SHP77 treated with DMSO at 0.1 percent for 48 hours (cell line): ENCODE measurements around the gene TM4SF5.

ENCODE experiments used
- DNase-seq: peaks from one replicate; lab custom pipeline; 2025; lab: John Stamatoyannopoulos, UW

Gene TM4SF5

DNA sequence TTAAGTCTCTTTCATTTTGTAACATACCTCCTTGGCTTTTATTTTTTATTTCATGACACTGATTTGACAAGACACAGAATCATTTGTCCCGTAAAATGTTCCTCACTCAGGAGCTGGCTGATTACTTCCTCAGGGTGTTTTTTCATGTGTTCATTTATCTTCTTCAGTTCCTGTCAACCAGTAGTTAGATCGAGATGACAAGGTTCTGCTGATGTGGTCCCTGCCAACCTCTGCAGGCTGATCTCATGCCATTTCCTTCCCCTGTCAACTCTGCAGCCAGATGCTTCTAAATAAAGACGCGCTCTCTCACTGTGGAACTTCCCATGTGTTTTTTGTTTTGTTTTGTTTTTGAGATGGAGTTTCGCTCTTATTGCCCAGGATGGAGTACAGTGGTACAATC, 23.8 kb upstream of the TM4SF5 start:
- no peak for DNase-seq

DNA sequence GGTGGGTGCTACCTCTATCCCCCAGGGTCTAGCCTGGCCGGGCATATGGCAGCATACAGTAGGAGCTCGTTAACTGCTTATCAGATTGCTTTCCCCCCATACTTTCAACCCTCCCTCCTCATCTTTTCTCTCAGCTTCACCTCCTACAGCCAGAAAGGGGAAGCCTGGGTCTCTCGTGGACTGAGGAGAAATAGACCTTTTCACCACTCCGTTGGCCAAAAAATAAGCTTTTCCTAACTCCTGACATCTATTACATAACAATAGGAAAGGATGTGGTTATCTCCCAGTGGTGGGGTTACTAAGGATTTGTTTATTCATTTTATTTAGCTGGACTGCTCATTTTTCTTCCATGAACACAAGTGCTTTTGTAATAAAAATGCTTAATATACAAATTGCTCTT, 23.0 kb upstream of the TM4SF5 start:
- no peak for DNase-seq

DNA sequence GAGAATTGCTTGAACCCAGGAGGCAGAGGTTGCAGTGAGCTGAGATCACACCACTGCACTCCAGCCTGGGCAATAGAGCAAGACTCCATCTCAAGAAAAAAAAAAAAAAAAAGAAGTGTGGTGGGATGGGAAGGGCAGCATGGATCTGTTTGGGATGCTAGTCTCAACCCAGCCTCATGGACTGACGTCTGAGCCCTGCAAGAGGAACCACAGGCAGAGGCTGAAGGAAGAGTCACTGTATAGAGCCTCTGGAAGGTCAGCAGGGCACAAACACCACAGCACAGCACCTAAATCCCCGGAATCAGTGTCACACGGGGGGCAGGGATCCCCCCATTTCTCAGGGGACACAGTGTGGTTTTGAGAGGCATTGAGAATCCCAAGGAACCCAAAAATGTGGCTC, 21.1 kb upstream of the TM4SF5 start:
- DNase-seq: no peak

DNA sequence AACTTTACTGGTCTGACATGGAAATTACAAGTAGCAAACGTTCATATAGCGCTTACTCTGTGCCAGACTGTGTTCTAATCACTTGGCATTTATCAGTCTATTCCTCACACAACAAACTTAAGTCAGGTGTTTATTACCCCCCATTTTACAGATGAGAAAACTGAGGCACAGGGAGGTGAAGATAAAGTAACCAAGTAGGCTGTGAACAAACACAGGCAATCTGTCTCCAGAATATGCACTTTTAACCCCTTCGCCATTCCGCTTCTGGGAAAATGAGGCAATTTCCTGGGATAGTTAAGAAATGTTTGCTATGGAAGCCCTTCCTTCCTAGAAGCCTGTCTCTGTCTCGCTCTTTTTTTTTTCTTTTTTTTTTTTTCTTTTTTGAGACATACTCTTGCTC, 19.8 kb upstream of the TM4SF5 start:
- no peak for DNase-seq

DNA sequence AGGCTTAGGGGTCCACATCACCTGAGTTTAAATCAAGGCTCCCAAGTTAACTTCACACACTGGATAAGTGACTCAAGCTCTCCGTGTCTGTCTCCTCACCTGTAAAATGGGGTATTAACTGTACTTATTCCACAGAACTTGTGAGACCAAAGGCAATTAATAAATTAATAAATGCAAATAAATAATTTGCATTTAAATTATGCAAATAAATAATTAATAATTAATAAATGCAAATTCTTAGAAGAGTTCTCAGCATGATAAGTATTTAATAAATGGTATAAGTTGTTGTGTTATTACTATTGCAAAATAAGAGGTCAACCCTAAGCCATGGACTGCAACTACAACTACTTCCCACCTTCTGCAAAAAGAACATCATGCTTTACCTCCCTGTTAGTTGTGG, 18.3 kb upstream of the TM4SF5 start:
- DNase-seq: no peak

DNA sequence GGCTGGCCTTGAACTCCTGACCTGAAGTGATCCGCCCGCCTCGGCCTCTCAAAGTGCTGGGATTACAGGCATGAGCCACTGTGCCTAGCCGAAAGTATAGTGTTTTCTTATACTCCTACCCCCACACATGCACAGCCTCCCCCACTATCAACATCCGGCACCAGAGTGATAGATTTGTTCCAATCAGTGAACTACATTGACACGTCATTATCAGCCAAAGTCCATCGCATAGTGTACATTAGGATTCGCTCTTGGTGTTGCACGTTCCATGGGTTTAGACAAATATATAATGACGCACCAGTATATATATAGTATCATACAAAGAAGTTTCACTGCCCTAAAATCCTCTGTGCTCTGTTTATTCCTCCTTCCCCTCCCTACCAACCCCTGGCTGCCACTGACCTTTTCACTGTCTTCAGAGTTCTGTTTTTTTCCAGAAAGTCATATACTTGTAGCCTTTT, 11.9 kb upstream of the TM4SF5 start:
- no peak for DNase-seq

DNA sequence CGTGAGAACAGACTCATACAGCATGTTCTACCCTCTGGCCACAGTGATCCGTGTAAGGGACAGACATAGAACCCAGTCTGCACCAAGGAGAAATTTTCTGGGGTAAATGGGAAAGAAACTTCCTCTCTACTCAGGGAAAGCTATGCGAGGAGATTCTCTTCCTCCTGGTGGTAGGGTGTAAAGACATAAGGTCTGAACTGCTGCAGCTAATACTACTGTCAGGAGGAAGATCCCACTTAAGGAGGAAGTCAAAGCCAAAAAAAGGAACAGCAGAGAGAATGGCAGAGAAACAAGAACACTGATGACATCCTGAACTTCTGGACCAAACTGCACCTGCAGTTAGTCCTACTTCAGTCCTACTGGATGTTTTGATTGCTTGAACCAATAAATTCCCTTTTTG, 7.1 kb upstream of the TM4SF5 start:
- no peak for DNase-seq

DNA sequence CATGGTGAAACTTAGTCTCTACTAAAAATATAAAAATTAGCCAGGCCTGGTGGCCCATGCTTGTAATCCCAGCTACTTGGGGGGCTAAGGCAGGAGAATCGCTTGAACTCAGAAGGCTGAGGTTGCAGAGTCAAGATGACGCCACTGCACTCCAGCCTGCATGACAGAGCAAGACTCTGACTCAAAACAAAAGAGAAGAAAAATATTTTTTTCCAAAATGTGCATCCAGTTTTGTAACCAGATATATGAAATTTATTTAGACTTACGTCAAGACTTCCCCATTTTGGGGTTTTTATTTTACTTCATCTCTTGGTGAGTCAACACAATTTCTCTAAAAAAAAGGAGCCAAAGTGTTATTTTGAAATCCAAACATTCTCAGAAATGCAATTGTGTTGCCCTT, 5.5 kb upstream of the TM4SF5 start:
- no peak for DNase-seq

DNA sequence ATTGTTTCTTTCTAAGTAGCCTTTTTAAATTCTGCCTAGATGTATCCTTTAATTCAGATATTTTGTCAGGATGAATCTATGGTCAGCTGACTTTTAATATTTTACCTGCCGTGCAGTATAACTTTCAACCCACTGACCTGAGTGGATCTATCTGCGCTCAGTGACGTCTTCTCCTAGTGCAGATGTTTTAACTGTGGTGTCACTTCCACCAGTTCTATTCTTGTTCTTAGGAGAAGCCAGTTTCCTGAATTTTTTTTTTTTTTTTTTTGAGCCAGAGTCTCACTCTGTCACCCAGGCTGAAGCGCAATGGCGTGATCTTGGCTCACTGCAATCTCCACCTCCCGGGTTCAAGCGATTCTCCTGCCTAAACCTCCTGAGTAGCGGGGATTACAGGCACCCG, 5.0 kb upstream of the TM4SF5 start:
- DNase-seq: no peak

DNA sequence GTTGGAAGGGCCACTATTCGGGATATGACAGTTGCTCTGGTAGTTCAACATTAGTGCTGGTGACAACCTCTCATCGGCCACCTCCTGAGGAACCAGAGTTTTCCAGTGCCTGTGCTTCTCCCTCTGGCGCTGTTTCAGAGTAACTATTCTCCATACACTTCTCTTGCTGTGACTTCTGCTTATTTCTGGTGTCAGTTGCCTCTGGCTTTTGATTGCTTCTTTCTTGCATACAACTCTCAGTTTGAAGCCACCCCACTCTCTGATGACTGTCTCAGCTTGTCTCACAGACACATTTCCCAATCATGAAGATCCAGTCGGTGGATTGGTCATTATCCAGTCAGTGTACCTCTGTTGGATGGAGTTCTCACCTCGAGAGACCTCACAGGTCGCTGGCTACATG, 3.4 kb upstream of the TM4SF5 start:
- no peak for DNase-seq

DNA sequence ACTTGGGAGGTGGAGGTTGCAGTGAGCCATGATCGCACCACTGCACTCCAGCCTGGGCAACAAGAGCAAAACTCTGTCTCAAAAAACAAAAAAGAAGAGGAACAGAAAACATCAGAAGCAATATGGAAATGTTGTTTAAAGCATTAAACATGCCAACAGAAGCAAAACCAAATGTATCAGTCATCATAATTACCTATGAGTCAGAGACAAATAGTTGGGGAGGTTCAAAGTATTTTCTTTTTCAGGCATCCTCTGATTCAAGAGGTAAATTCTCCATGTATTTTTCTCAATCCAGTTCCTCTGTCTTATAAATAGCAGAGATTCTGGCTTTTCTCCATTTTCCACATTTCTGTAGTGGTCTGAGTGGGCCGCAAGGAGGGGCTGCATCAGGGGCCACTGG, 2.1 kb upstream of the TM4SF5 start:
- DNase-seq: no peak

DNA sequence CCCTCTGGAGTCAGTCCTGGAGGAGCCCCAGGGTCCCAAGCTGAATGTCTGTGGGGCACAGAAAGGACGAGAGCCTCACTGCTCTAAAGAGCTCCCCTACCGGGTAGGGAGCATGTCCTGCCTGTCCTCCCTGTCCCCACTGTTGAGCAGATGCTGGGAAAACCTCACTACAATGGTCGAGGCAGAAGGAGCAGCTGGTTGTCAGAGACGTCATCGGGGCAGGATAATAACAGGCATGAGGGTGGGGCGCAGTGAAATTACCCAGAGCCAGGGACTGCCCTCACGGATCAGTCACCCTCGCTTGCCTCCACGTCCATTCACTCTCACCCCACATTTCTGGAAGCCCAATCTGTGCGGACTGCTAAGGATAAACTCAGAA, 538 bp downstream of the TM4SF5 start:
- DNase-seq: peak; percentile 43

DNA sequence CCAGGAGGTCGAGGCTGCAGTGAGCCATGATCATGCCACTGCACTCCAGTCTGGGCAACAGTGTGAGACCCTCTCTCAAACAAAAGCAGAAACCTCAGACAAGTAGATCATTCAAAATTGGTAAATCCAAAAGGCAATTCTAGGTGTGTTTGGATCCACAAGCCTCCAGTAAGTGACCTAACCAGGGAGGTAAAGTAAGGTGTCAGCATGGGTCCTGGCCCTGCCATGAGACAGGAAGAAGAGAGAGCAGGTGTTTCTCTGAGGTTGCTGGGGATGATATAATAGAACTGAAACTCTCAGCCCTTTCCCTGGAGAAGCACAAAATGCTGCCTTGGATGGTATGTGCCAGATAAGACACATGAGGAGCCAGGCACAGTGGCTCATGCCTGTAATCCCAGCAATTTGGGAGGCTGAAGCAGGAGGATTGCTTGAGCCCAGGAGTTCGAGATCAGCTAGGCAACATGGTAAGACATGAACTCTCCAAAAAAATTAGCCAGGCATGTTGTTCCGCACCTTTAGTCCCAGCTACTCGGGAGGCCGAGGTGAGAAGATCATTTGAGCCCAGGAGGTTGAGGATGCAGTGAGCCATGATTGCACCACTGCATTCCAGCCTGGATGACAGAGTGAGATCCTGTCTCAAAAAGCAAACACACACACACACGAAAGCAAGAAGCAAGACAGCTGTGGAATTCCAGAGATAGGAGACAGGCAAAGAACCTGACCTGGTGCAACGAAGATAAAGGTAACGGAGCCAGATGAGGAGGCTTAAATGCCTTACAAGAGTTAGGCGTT, 6.5 kb downstream of the TM4SF5 start:
- no peak for DNase-seq

DNA sequence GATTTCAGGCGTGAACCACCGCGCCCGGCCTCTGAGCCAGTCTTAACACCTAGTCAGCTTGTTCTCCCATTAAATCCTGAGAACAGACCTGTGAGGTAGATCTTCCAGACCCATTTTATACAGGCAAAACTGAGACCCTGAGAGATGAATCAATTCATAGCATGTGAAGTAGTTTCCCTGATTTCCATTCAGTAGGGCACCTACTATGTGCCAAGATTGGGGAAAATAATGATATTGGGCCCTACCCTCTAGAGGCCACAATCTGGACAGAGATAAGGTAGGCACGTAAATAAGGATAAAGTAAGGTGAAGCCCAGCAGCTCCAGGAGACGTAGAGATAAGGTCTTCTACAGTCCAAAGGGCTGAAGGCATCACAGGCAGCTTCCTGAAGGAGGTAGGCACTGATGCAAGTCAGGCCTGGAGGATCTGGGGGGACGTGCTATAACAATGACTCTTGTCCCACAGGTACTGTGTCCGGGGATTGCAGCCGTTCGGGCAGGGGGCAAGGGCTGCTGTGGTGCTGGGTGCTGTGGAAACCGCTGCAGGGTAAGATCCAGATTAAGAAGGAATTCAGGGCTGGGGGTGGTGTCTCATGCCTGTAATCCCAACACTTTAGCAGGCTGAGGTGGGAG, 8.8 kb downstream of the TM4SF5 start:
- no peak for DNase-seq

DNA sequence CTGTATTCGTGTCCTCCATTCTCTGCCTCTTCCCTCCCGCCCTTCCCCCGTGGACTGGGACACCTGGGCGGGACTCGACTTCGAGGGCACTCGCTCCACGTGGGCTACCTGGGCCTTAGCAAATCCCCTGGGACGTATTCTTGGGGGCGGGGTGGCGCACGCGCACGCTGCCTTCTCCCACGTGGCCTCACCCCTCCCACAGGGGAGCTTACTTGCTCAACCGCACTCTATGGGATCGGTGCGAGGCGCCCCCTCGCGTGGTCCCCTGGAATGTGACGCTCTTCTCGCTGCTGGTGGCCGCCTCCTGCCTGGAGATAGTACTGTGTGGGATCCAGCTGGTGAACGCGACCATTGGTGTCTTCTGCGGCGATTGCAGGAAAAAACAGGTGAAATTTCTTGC, 11.0 kb downstream of the TM4SF5 start:
- no peak for DNase-seq

DNA sequence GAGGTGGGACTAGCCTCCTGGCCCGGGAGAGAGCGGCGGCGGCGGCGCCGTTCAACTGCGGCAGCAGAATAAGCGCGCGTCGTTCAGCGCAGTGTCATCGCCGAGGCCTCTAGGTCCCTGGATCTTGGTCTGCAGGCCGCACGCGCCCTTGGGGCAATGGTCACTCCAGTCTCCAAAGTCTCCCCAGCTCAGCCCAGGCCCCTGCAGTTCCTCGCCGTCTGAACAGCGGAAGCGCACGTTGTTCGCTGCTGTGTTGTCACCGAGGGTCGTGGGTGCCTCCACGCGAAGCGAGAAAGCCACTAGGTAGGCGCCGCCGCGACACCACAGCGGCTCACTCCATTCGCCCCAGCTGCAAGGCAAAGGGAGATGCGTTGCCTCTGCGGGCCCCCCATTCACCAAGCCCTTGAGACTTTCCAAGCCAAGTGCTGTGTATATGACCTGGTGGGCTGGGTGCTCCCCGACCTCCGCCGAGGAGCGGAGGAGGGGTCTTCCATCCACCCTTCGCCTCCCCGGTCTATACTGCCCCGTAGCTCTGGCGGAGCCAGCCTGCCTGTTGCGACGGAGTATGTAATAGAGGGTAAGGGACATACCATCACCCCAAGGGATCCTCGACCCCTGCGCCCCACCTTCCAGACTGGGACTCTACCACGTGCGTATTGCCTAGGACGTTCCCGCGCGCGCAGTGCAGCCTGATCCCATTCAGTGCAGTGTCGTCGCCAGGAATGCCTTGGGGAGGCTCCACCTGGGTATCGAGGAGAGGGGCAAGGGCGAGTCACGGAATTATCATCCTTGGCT, 13.8 kb downstream of the TM4SF5 start:
- no peak for DNase-seq

DNA sequence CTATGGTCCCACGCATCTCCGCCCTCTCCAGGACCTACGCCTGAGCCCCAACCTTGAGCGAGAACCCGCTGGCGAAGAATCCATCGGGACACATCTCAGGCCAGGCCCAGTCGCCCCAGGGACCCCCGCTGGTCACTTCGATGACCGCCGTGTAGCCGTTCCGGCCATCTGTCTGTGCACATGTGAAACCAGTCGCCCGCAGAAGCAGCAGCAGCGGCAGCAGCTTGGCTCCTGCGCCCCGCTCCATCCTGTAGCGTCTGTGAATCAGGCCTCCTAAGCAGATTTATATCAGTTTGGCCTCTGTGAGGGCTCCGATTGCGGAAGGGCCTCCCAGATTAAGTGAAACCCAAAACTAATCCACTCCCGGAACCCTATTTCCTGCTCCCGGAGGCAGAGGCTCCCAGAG, 14.4 kb downstream of the TM4SF5 start, which contains the start of gene VMO1:
VMO1 (minus strand) TSS at position 259 of the 406 bp plus-strand sequence; CDS start at position 247, 12 bp downstream.
- no peak for DNase-seq

DNA sequence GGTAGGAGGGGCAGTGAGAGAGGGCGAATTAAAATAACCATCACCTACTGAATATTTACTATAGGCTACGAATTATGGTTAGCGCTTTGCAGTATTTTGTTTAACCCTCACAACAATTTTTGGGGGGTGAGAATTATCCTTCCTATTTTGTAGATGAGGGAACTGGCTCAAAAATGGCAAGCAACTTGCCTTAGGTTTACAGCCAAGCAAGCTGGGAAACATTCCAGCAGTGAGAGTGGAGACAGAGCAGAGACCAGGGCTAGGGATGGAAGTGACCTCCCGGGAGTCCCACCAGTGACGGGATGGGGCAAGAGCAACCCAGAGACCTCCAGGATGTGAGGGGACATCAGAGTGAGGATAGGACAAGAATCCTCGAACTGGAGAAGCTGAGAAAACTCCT, 14.8 kb downstream of the TM4SF5 start:
- DNase-seq: no peak

DNA sequence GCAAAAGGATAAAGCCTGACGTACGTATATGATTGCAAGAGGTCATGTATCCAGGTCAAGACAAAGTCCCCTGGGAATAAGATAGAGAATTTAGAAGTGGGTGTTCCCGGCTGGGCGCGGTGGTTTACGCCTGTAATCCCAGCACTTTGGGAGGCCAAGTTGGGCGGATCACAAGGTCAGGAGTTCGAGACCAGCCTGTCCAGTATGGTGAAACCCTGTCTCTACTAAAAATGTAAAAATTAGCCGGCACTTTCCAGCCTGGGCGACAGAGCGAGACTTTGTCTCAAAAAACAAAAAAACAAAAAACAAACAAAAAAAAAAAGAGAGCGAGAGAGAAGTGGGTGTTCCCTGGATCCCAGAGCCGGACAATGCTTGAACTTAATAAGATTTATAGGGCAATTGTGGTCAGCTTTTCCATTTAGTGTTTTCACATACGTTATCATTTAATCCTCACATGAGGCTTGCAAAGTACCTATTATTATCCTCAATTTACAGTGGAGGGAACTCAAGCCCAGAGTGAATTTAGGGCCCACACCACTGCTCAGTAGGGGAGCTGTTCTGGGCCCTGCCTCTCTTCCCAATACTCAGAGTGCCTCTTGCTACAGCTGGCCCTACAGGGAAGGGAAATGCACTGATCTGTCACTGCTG, 16.6 kb downstream of the TM4SF5 start:
- DNase-seq: no peak

DNA sequence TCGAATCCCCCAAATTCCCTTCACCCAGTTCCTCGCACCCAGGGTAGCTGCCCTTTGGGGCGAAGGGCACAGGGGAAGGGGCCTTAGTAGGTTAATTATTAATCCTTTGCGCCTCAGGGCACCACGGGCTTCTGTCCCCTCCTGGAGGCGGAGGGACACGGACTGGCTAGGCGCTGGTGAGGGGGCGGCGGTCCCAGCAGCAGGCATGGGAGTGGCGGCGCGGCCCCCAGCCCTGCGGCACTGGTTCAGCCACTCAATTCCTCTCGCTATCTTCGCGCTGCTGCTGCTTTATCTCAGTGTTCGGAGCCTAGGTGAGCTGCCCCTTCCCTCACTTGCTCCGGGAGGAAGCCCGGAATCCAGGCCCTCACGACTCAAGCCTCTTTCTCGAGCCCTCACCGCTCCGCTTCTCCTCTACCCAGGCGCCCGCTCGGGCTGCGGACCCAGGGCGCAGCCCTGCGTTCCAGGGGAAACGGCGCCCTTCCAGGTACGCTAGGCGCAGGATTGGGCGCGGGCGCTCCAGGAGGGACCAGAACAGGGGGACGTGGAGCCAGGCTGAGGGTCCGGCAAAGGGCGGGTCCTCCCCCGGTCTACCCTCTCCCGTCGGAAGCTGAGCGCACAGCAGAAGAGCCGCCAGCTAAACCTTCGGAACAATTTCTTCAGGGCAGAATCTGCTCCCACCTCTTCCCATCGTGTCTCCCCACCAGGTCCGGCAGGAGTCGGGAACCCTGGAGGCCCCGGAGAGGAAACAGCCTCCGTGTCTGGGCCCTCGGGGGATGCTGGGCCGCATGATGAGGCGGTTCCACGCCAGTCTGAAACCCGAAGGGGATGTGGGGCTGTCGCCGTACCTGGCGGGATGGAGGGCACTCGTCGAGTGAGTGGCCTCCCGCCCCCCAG, 17.4 kb downstream of the TM4SF5 start, which contains the start of gene GLTPD2:
GLTPD2 (plus strand) TSS at position 158 of the 894 bp plus-strand sequence; CDS start at position 206, 48 bp downstream.
- DNase-seq: no peak

DNA sequence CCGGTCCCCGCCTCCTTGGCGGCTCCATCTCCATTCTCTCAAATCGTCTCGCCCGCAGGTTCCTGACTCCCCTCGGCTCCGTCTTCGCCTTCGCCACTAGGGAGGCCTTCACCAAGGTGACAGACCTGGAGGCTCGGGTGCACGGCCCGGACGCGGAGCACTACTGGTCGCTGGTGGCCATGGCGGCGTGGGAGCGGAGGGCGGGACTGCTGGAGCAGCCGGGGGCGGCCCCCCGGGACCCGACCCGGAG, 17.9 kb downstream of the TM4SF5 start:
- no peak for DNase-seq
